Natural killer cell (primary cell): ENCODE data around the gene CHKA. TPM values are rescaled to one million over a fixed set of nuclear protein-coding genes. Genes with fewer than 3 reads are reported as not detected.

ENCODE experiments used
- ATAC-seq, 3 donors: fragments of 150-1000 bp in 2 of 3; fragments of 200-7000 bp in 1 of 3; cut with Tn5 transposase; 1 replicate in 1 of 3; 2 replicates in 2 of 3; pipeline ENCODE4 v1.10.0; 2021; ENCODE audit warnings: mild to moderate bottlenecking in 2 of 3, moderate library complexity in 2 of 3
- DNase-seq, 2 donors: peaks; one replicate each; pipeline versions ENCODE4 v3.0.0 to v3.0.0-alpha.2; 2013 to 2021; ENCODE audit warnings: mixed read lengths in 1 of 2
- H3K27ac ChIP-seq: one replicate; pipeline ENCODE4 v1.5.1; 2013; ENCODE audit warnings: mild to moderate bottlenecking, low read length
- H3K27me3 ChIP-seq: one replicate; pipeline ENCODE4 v1.6.1; 2013; ENCODE audit warnings: low read length; ENCODE audit not compliant: control insufficient read depth, insufficient read depth
- H3K36me3 ChIP-seq: one replicate; pipeline ENCODE4 v1.6.1; 2013; ENCODE audit warnings: low read length; ENCODE audit not compliant: control insufficient read depth, insufficient read depth
- H3K4me1 ChIP-seq: one replicate; pipeline ENCODE4 v1.6.1; 2013; ENCODE audit warnings: low read length; ENCODE audit not compliant: control insufficient read depth, insufficient read depth
- H3K4me3 ChIP-seq: one replicate; pipeline ENCODE4 v1.5.1; 2013; ENCODE audit warnings: low read length
- H3K9me3 ChIP-seq: one replicate; pipeline ENCODE4 v1.6.1; 2013; ENCODE audit warnings: low read length; ENCODE audit not compliant: control insufficient read depth, insufficient read depth
- H3K27ac Mint-ChIP-seq, 2 donors: one replicate each; pipeline ENCODE4 v1.8.0; 2022; ENCODE audit warnings: mild to moderate bottlenecking in 2 of 2, mixed read lengths in 2 of 2, moderate library complexity in 1 of 2
- H3K27me3 Mint-ChIP-seq, 2 donors: one replicate each; pipeline ENCODE4 v1.8.0; 2022; ENCODE audit warnings: low read depth in 2 of 2, mixed read lengths in 2 of 2
- H3K36me3 Mint-ChIP-seq: one replicate; pipeline ENCODE4 v1.8.0; 2022; ENCODE audit warnings: mixed read lengths
- H3K4me1 Mint-ChIP-seq, 2 donors: one replicate each; pipeline ENCODE4 v1.8.0; 2022; ENCODE audit warnings: mixed read lengths in 2 of 2
- H3K4me3 Mint-ChIP-seq: one replicate; pipeline ENCODE4 v1.8.0; 2022; ENCODE audit warnings: mild to moderate bottlenecking, moderate library complexity, mixed read lengths
- H3K9me3 Mint-ChIP-seq, 2 donors: one replicate each; pipeline ENCODE4 v1.8.0; 2022; ENCODE audit warnings: mixed read lengths in 2 of 2
- CTCF ChIP-seq: fragments of 200-600 bp; IDR thresholded peaks from one replicate; pipeline ENCODE4 v1.8.0; 2022; ENCODE audit warnings: antibody characterized with exemption
- WGBS: methylation state at CpG from one replicate; pipeline ENCODE4 v1.1.7; 2013; ENCODE audit warnings: missing lambda C conversion rate; ENCODE audit not compliant: insufficient coverage; 5-methylcytosine and 5-hydroxymethylcytosine counted together
- intact Hi-C: fragments of 100-400 bp; cut with micrococcal nuclease; formaldehyde crosslinking; loops from one replicate; pipeline ENCODE4 v1.14.2; 2022
- total RNA-seq, 4 donors: library from RNA; stranded (reverse); fragments of 120-200 nt in 1 of 4; gene quantifications; one replicate each; pipeline versions ENCODE4 v1.2.3 to v1.2.4, GENCODE V29; 2013 to 2022

CHKA gene
- total RNA-seq, 3 donors from 2014 or later (not counting 1 experiment from before 2014, with no cell fraction given), result 15.8 to 24.6 (median 24.4) TPM

GRCh38 chr11:68142441-68143309, 21.5 kb upstream of the CHKA start:
- intact Hi-C loops, result no loop called here
- Mint-ChIP-seq H3K36me3 (no peaks in the 10 kb centered on the region), H3K4me1 (peaks cover 0 to 12% of the 10 kb centered on the region in 2 donors), H3K9me3 (no peaks in the 10 kb centered on the region), H3K4me3 (no peak overlapping the region), H3K27ac (peak overlapping the region in 1 of 2 donors; percentile 53), H3K27me3 (peaks cover 0 to 6% of the 10 kb centered on the region in 2 donors)
- Histone ChIP-seq H3K27me3 (no peaks in the 10 kb centered on the region), H3K4me3 (no peak overlapping the region), H3K36me3 (no peaks in the 10 kb centered on the region), H3K9me3 (no peaks in the 10 kb centered on the region), H3K27ac (no peak overlapping the region), H3K4me1 (peaks cover 34% of the 10 kb centered on the region)
- ATAC-seq (peak in 1 of 3 donors; percentile 30), DNase-seq (no peak)
- TF ChIP-seq CTCF, result no peak
- WGBS, result 83% methylated on average over 16 of the region's 16 CpGs

- intact Hi-C loops, result no loop called here
- peak; percentile 40 to 75 (median 71) for ATAC-seq
- no peaks in the 10 kb centered on the region for H3K36me3 Mint-ChIP-seq
- H3K4me1 ChIP-seq, result peaks cover 34% of the 10 kb centered on the region
- no peaks in the 10 kb centered on the region for H3K9me3 ChIP-seq
- no peaks in the 10 kb centered on the region for H3K27me3 ChIP-seq
- no peak for TF ChIP-seq CTCF
- peak overlapping the region in 1 of 2 donors; percentile 53 for H3K27ac Mint-ChIP-seq
- no peak overlapping the region for H3K4me3 Mint-ChIP-seq
- no peak overlapping the region for H3K27ac ChIP-seq
- peaks cover 0 to 6% of the 10 kb centered on the region in 2 donors for H3K27me3 Mint-ChIP-seq
- H3K36me3 ChIP-seq, result no peaks in the 10 kb centered on the region
- 1% methylated on average over 13 of the region's 13 CpGs for WGBS
- no peak overlapping the region for H3K4me3 ChIP-seq
- H3K9me3 Mint-ChIP-seq, result no peaks in the 10 kb centered on the region
- peak; percentile 26 to 36 for DNase-seq
- H3K4me1 Mint-ChIP-seq, result peaks cover 0 to 12% of the 10 kb centered on the region in 2 donors
Measured at GRCh38 chr11:68142028-68142412, 20.8 kb upstream of the CHKA start.

DNA sequence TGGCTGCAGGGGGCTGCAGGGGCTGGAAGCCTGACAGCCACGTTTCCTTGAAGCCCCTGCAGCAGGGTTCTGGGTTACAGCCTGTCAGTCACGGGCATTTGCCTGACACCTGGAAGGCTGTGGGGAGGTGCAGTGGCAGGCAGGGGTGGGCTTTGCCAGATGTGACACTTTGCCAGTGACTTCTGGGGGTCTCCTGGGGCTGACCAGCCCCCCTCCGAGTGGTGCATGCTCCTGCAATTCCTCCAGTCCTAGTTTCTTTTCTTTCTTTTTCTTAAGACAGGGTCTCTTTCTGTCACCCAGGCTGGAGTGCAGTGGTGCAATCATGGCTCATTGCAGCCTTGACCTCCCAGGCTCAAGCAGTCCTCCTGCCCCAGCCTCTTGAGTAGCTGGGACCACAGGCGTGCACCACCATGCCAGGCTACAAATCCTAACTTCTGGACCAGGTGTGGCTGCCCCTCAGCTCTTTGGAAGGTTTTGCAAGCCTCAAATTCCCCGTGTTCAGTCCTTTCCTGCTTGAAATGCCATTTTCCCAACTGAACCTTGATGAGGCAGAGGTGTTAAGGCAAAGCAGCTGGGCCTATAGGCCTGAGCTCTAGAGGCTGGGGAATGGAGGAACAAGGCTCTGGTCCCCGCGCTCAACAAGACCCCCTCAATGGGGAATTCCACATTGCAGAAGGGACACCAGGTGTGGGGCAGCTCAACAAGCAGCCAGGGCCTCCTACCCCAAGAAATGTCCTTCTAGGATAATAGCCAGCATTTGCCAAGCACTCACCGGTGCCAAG, 20.2 kb upstream of the CHKA start:
- H3K4me3 ChIP-seq, result no peak overlapping the region
- peaks cover 0 to 6% of the 10 kb centered on the region in 2 donors for H3K27me3 Mint-ChIP-seq
- intact Hi-C loops, result no loop called here
- peak overlapping the region in 1 of 2 donors; percentile 53 for H3K27ac Mint-ChIP-seq
- no peak for TF ChIP-seq CTCF
- H3K4me3 Mint-ChIP-seq, result no peak overlapping the region
- DNase-seq (no peak), ATAC-seq (no peak)
- H3K36me3 Mint-ChIP-seq, result no peaks in the 10 kb centered on the region
- WGBS, result 46% methylated on average over 8 of the region's 8 CpGs
- no peaks in the 10 kb centered on the region for H3K9me3 Mint-ChIP-seq
- H3K4me1 Mint-ChIP-seq, result peaks cover 0 to 10% of the 10 kb centered on the region in 2 donors
- H3K27me3 ChIP-seq, result no peaks in the 10 kb centered on the region
- H3K4me1 ChIP-seq, result peaks cover 34% of the 10 kb centered on the region
- H3K36me3 ChIP-seq, result no peaks in the 10 kb centered on the region
- no peaks in the 10 kb centered on the region for H3K9me3 ChIP-seq
- no peak overlapping the region for H3K27ac ChIP-seq
